Stimulated activated CD4-positive, alpha-beta T cell treated with anti-CD3 and anti-CD28 coated beads, TNF-alpha, amount 100 ng/mL, for 1 hour (primary cell): ENCODE measurements around the gene IGF2R.
A peak's percentile ranks its signal among the peaks of the same experiment; 100 is the strongest.
"Not testable (repeated sequence)": the region's sequence is repeated elsewhere in the genome, so short reads cannot be mapped to it uniquely, and the experiment has no call there.

Experiments used
- DNase-seq, 3 donors: peaks; one replicate each; pipeline ENCODE4 v3.0.0-alpha.2; 2020; ENCODE audit warnings: low read depth in 3 of 3, low spot score in 1 of 3

Gene IGF2R, protein sequence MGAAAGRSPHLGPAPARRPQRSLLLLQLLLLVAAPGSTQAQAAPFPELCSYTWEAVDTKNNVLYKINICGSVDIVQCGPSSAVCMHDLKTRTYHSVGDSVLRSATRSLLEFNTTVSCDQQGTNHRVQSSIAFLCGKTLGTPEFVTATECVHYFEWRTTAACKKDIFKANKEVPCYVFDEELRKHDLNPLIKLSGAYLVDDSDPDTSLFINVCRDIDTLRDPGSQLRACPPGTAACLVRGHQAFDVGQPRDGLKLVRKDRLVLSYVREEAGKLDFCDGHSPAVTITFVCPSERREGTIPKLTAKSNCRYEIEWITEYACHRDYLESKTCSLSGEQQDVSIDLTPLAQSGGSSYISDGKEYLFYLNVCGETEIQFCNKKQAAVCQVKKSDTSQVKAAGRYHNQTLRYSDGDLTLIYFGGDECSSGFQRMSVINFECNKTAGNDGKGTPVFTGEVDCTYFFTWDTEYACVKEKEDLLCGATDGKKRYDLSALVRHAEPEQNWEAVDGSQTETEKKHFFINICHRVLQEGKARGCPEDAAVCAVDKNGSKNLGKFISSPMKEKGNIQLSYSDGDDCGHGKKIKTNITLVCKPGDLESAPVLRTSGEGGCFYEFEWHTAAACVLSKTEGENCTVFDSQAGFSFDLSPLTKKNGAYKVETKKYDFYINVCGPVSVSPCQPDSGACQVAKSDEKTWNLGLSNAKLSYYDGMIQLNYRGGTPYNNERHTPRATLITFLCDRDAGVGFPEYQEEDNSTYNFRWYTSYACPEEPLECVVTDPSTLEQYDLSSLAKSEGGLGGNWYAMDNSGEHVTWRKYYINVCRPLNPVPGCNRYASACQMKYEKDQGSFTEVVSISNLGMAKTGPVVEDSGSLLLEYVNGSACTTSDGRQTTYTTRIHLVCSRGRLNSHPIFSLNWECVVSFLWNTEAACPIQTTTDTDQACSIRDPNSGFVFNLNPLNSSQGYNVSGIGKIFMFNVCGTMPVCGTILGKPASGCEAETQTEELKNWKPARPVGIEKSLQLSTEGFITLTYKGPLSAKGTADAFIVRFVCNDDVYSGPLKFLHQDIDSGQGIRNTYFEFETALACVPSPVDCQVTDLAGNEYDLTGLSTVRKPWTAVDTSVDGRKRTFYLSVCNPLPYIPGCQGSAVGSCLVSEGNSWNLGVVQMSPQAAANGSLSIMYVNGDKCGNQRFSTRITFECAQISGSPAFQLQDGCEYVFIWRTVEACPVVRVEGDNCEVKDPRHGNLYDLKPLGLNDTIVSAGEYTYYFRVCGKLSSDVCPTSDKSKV (N-terminal part only)

DNA sequence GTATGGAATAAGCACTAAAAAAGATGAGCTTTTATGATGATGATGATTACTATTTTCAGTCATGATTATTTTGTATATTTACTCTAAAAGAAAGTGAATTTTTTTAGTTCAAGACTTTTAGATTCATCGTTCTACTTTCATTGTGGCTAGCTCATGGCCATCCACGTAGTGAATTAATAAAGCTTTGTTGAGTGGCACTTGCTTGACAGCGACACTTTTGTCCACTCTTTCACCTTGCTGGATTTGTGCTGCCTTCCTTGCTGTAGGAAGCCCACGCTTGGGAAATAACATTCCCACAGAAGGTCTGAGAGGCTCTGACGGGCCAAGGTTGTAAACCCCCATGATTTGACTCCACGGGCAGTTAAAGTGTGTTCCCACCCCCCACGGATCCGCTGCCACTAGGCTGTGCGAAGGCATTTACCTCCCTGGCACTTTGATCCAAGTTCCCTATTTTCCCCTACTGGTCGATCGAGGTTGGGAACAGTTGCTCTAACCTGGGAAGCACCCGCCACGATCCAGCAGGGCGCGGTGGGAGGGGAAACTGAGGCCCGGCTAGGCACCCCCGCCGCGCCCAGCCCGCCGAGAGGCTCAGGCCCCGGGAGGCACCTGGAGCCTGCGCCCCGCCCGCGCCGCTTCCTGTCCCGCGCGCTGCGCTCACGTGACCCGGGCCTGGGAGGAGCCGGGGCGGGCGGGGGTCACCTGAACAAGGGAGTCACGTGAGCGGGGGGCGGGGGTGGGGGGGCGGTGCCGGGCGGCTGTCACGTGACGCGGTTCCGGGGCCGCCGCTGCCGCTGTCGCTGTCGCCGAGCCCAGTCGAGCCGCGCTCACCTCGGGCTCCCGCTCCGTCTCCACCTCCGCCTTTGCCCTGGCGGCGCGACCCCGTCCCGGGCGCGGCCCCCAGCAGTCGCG is at the start of gene IGF2R:
Gene IGF2R, plus strand, starts transcription at position 788 of the 909 bp plus-strand sequence. CDS start 165 bp downstream, outside the sequence.
- DNase-seq: peak; percentile 83 to 88 (median 88)

DNA sequence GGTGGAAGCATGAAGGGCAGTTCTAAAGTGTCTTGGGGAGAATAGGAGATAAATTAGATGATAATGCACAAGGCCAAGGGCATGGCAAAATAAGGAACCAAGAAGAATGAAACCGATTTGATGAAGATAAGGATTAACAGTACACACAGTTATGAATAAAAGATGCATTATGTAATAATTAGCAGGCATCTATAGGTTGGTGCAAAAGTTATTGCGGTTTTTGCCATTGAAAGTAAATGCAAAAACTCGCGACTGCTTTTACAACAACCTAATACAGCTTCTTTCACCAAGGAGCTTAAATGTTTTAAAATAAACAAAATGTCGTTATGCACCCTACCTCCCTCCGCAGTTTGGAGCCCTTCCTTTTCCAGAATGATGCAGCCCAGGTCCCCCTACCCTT is 49.1 kb upstream of the IGF2R start:
- DNase-seq: no peak

DNA sequence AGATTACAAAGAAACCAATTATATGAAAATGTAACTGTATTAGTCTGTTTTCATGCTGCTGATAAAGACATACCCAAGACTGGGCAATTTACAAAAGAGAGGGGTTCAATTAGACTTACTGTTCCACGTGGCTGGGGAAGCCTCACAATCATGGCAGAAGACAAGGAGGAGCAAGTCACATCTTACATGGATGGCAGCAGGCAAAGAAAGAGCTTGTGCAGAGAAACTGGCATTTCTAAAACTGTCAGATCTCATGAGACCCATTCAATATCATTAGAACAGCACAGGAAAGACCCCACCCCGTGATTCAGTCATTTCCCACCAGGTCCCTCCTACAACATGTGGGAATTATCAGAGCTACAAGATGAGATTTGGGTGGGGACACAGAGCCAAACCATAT is 44.7 kb upstream of the IGF2R start:
- DNase-seq: not testable (repeated sequence)

DNA sequence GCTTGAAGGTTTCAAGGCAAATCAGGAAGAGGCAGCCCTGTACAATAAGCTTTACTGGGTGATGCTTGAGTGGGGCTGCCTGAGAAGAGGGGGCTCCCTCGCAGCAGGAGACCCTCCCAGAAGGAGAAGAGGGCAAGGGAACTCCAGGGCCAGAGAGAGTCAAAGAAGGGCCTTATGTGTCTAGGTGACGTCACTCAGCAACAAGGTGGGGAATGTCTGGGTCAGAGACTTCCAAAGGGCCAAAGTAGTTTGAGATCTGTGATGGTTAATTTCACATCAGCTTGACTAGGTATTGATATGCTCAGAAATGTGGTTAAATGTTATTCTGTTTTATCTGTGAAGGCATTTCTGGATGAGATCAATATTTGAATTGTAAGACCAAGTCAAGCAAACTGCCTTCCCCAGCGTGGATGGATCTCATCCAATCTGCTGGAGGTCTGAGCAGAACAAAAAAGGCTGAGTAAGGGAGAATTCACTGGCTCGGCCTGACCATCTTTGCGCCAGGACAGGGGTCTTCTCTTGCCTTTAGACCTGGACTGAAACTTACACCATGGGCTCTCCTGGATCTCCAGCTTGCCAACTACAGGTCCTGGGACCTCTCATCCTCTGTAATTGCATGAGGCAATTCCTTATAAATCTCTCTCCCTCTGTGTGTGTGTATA is 42.2 kb upstream of the IGF2R start:
- DNase-seq: no peak

DNA sequence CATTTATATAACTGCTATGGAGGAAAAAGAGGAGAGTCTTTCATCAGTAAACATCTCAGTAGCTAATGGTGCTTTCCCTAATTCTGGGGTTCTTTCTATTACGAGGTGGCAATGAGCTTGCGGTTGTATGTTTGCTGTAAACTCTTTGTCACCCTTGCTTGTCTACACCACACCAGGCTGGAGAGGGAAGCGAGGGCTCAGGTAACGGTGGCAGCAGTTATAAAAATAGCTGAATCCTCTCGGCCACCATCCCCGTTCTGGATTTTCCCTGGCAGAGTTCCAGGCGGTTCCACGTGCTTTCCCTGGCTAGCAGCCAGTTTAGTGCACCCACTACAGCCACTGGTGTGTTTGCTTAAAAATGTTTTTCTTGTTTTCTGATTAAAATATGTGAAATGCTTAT is 39.1 kb upstream of the IGF2R start:
- peak; percentile 5 to 35 (median 21) for DNase-seq

DNA sequence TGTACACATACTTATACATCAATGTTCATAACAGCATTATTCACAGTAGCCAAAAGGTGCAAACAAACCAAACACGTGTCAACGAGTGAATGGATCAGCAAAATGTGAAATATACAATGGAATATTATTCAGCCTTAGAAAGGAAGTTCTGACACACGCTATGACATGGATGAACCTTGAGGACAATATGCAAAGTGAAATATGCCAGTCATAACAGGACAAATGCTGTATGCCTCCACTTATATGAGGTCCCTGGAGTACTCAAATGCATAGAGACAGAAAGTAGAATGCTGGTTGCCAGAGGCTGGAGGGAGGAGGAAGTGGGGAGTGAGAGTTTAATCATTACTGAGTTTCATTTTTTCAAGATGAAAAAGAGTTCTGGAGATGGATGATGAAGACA is 37.8 kb upstream of the IGF2R start:
- no peak for DNase-seq

DNA sequence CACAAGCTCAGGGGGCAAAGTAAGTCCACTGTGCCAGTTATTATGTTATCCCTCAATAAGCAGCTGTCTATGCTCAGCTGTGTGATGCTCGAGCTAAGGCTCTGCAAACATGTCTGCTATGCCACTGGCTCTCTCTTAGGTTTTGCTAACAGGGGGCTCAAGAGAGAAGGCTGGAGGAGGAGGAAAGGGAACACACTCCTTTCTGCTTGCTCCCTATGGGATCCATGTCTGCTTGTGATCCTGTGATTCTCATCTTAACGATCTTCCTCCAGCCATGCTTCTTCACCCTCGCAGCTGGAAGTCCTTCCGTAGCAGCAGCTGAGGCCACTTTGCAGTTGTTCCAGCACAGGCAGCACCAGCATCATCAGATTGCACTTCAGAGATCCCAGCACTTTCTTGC is 37.0 kb upstream of the IGF2R start:
- DNase-seq: no peak

DNA sequence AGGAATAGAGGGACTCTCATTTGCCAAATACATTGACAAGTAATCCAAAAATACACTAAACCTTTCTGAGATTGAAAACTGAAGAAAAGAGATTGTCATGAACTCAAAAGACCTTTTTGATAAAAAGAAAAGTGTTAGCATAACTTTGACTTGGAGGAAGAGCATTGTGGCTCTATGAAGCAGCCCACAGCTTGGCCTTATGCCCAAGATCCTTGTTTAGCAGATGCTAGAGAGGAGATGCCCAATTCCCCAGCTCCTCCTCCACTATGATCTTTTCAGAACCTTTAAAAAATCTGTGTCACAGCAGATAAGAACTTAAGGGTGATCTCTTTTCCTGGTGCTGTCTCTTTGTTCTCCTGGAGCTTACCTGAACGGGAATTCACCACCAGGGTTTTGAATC is 35.8 kb upstream of the IGF2R start:
- DNase-seq: no peak

DNA sequence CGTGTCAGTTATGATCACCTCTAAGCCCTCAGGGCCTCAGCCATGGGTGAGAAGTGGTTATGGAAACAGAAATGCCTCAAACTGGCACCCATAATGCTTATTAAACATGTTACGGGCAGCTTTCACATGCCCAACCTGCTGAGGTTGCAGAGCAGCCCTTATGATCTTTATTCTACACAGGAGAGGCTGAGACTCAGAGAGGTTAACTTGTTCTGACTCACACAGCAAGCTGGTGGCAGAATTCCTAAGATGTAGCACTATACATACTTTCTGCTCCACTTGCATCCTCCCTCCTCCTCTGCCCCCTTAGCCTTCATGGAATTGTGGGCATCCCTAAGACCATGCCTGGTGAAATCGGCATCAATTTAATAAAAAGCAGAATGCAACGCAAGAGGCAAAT is 34.7 kb upstream of the IGF2R start:
- no peak for DNase-seq

DNA sequence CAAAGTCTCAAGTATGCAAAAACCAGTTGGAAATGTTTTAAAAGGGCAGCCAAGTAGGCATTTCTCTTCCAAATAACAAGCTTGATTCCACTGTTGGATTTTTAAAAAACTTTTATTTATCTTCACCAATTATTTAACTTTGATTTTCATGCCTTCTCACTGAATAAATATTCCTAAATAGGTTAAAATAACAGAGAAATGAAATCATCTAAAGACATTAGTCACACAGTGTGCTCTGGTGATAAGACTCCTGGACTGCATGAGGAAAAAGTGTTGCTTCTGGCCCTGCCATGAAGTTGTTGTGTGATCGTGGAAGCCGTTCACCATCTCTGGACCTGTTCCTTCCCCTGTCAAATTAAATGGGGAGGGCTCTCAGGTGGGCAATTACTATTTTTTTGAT is 33.8 kb upstream of the IGF2R start:
- DNase-seq: no peak

DNA sequence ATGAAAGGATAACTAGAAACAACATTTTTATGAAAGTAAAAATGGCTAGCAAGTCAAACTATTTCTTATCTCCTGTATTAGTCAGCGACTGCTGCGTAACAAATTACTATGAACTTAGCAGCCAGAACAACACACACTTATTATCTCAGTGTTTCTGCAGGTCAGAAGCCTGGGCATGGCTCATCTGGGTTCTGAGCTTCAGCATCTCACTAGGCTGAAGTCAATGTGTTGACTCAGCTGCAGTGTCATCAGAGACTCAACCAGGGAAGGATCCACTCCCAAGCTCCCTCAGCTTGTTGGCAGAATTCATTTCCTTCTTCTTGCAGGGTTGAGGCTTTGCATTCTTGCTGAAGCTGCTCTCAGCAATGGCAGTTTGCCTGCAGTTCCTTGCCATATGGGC is 33.2 kb upstream of the IGF2R start:
- DNase-seq: no peak

DNA sequence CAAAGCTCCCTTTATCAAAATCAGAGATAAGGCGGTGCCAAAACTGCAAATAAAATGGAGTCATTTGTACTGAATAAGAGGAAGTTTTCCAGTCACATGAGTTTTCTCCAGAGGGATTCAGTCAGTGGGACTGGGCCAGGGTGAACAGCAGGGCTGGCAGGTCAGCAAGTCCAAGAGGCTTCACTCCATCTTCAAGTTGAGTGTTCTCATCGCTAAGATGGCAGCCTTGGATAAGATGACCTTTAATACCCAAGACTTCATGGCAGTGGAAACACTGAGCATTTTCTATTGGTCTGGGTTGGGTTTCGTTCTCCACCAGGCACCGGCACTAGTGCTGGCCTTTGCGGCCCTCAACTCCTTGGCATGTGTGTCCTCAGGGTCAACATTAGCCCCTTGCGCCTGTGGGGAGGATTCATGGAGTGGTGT is 29.3 kb upstream of the IGF2R start:
- no peak for DNase-seq

DNA sequence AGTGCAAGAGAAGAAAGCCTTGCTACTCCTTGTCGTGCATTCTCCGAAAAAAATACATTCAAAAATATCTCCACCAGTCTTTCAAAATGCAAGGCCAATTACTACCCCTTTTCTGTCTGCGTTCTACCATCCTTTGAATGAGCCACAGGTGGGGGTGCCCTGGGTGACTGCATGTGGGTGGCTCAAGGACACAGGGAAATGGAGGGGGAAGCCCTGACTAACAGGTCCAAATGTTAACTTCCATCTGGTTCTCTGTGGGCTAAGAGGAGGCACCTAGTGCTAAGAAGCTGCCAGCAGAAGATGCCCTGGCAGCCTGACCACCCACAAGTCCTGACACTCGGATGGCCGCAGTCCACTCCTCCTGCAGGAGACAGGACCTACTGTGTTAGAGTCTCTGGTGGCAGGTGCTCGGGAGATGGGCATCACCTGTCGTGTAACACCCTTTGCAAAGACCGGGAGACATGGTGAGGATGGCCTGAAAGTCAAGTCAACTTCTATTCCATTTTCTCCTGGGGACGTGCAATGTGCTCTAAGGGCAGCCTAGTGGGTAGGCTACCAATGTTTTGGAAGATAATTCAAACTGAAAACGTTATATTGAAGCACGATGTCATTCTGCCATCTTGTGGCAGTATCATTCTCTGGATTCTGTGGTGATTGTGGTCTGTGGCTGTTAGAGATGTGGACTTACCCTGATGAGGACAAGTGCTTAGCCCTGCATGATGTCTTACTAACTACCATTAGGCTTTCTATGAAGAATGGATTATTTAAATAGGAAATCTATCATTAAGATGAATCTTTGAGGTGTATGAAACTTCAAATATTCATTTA is 27.4 kb upstream of the IGF2R start:
- no peak for DNase-seq

DNA sequence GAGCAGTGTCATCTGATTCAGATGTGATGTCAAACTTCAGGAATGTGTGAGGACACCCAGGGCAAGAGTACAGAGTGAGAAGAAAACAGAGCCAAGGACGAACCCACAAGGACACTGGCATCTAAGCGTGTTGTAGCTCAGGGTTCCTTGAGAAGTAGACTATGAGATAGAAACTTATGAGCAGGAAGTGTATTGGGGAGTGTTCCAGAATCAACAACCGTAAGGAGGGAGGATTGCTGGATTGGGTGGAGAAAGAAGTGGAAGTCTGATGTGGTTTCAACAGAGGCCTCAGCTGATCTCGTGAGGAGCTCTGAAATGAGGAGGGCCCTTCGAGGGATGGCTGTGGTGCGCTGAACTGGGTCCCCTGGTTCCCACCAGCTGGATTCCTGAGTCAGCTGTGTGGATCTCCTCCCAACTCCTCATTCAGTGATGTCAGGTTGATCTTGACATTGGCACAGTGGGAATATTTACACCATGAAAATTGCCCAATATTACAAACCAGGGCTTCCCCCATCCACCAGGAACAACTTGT is 25.7 kb upstream of the IGF2R start:
- DNase-seq: no peak

DNA sequence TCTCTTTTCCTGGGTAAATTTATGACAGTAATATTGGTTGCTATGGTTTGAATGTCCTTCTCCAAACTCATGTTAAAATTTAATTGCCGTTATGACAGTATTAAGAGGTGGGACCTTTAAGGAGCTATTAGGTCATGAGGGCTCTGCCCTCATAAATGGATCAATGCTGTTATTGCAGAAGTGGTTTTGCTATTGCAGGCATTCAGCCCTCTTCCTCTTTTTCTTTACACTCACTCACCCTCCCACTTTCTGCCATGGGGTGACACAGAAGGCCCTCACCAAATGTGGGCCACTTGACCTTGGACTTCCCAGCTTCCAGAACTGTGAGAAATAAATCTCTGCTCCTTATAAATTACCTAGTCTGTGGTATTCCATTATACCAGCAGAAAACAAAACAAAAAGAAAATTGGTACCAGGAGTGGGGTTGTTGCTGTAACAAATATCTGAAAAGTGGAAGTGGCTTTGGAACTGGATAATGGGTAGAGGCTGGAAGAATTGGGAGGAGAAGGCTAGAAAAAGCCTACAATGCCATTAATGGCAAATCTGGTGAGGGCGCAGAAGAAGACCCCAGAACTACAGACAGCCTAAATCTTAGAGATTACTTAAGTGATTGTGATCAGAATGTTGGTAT is 24.8 kb upstream of the IGF2R start:
- no peak for DNase-seq

DNA sequence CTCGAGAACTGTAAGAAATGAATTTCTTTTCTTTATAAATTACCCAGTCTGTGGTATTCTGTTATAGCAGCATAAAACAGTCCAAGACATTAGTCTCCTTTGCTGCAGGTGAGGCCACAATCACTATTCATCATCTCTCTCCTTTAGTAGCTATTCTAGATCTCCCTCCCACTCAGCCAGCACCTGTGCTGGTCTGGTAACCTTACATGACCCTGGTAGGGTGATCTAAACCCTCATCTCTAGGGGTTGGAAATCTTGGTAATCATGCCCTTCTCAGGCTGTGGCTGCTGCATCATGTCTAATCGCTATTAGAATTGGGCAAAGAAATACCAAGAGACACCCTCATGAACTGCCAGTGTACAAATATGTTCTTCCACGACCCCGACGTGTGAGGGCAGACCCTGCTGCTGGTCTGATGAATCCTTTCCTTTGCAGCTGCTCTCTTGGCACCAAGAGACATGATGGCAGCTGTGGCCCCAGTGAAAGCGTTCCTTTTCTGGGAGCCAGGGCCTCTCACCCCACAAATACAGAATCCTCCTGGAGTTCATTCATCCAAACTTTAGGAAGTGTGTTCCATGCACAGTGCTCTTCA is 23.0 kb upstream of the IGF2R start:
- no peak for DNase-seq

DNA sequence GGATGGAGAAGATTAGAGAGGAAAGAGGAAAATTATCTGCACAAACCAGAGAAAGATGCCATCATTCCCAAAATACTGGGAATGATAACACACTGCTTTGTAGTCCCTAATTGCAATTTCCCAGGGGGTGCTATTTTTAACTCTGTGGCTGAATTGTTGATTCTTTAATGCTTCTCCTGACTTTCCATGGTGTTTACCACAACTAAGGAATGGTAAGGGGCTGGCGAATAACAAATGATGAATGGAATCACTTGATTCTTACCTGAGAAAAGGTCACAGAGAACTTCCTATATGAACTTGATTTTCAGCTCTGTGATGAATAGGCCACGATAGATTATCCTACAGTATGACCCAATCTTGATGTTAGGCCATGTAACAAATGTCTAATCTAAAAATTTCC is 22.0 kb upstream of the IGF2R start:
- no peak for DNase-seq

DNA sequence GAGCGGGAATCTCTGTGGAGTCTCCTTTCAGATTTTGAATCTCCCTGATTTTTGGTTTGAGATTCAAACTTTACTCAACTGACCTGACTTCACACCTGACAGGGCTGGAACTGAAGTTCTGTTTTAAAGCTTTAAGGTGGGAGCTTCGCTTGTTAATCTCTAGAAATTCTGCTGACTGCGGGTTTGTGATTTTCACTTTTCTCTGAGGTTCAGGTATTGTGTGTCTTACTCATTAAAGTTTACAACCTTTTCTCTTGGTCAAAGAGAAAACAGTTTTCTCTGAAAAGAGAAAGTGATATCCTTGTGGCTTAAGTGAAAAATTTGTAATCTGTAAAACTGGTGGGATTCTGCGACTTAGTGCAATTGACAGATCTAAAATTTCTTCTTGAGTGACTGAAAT is 20.7 kb upstream of the IGF2R start:
- no peak for DNase-seq
